NOMO-1 treated with DMSO at 0.1 percent for 48 hours (cell line): ENCODE results near the gene ADARB2.
"Not testable (repeated sequence)": the region's sequence is repeated elsewhere in the genome, so short reads cannot be mapped to it uniquely, and the experiment has no call there.

ENCODE experiments used
- DNase-seq: peaks from one replicate; lab custom pipeline; 2025; ENCODE audit not compliant: unreplicated experiment; lab: John Stamatoyannopoulos, UW

ADARB2 gene

GRCh38 chr10:1274111-1274661 is 463.1 kb downstream of the ADARB2 start:
- no peak for DNase-seq

GRCh38 chr10:1273372-1274105 is 463.8 kb downstream of the ADARB2 start:
- no peak for DNase-seq

- DNase-seq = no peak
These were observed 464.6 kb downstream of the ADARB2 start for GRCh38 chr10:1272777-1273161.

GRCh38 chr10:1272079-1272776 is 465.1 kb downstream of the ADARB2 start:
- no peak for DNase-seq

DNA sequence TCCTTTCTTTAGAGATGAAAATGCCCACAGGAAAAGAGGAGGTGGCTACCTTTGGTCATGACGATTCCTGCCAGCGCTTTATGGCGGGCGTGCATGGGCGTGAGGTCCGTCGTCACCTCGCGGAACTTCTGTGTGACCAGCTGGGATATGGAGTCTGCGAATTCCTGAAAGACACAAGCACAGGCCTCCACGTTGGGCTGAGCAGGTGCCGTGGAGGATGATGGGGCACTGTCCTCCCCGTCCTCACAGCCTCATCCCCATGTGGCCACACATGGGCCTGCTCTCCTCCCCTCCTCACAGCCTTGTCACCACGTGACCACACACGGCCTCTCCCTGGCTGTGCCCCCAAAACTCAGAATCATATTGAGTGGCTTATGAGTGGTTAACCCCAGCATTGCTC is 466.4 kb downstream of the ADARB2 start:
- no peak for DNase-seq

DNA sequence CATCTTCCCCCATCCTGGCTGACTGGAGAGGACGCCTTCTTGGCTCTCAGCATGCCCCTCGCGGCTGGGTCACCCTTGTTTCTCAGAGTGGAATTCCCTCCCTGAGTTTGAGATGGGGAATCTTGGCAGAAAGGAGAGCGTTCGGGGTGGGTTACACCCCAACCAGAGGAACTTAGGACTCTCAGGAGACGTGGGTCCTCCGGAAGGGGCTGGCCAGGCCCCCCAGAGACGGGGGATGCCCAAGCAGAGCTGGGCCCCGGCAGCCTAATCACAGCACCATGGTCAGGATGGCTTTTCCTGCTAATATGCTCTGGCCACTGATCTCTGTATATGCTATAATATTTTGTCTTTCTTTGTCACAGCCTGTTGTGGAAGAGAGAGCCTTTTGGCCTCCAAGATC is 466.8 kb downstream of the ADARB2 start:
- DNase-seq = no peak

GRCh38 chr10:1268831-1269230 is 468.5 kb downstream of the ADARB2 start:
- peak; percentile 35 for DNase-seq

DNA sequence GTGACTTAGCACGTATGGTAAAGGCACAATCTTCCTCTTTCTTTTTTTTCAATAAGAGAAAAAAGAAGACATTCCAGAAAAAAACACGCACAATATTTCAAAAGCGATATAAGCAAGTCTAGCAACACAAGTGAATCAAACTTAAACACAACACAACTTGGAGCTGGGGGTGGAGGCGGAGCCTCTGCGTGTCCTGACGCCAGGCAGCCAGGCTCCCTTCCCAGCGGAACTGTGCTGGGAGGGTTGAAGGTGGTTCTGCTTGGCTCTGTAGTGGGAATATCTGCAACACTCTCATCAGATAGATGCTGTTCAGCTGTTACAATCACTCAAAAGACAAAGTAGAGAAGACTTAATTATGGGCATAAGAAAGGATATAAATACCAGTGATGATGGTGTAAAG is 469.8 kb downstream of the ADARB2 start:
- no peak for DNase-seq

- no peak for DNase-seq
These were observed 470.2 kb downstream of the ADARB2 start for GRCh38 chr10:1267148-1267547.

DNA sequence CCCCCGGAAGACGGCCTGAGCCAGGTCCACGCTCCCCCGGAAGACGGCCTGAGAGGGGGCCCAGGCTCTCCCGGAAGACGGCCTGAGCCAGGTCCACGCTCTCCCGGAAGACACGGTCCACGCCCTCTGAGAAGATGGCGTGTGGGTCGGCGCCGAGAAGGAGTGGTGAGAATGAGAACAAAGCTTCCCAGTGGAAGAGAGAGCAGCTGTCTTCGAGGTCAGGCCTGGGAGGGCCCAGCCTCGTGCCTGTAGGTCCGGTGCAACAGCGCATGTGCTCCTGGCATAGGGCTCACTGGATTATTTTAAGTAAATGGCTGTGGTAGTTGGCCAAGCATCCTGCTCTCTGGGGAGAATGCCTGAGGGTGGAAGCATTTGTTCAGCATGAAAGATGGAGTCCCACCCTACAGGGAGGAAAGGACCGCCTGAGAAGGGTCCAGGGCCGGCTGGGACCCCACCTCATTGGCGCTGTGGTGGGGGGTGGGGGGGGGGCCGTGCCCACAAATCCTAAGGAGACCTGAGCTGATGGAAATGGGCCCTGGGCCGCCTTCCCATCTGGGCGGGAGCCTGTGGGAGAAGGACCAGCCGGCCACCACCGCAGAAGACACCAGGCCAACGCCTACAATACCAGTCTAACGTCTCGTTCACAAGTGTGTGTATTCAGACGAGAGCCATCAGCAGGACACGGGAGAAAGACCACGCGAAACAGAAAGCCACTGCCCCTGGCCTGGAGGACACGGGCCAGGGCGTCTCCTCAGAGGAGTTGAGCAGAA is 471.1 kb downstream of the ADARB2 start:
- DNase-seq = no peak

DNA sequence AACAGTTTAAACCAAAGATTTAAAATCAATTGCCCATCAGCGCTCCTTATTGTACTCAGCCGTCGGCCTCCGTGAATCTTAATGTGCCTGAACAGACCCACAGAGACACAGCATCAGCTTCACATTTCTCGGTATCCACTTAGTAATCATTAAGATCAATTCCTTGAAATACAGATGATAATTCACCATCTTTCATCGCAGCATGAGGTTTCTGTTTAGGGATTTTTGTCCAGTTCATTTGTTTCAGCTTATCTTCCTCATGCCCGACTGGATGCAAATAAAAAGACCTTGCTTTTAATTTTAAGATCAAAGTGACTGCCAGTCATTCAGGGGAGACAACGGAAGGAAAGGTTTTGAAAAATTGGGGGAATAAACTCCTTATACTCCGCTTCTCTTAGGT is 473.3 kb downstream of the ADARB2 start:
- DNase-seq = no peak

DNA sequence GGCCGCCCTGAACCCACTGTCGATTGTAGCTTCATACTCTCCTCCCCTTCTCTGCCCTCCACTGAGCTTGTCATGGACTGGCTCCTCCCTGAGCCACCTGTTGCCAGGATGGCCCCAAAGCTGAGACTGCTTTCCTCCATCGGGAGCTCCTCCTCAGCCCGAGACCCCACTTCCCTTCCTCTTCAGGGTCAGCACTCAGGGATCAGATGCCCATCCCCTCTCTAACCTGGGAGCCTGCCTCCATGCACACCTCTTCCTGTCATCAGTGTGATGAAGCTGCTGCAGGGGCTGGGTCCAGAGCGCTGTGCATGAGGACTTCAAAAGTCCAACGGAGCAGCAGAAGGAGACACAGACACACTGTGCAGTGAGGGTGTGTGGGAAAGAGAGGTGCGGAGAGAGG is 480.1 kb downstream of the ADARB2 start:
- no peak for DNase-seq

DNA sequence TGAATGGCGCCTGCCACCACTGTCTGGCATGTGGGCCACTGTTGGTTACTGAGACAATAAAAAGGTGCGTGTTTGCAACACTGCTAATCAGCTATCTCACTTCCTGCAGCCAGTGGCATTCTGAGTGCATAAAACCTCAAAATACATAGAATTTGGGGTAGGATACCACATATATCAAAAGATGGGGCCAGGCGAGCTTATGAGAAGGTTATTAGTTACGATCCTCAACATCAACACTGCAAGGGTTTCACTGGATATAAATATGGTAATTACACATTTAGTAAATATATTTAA is 480.9 kb downstream of the ADARB2 start:
- DNase-seq = no peak

- DNase-seq = no peak
These were observed 481.5 kb downstream of the ADARB2 start for GRCh38 chr10:1255600-1256431.

DNA sequence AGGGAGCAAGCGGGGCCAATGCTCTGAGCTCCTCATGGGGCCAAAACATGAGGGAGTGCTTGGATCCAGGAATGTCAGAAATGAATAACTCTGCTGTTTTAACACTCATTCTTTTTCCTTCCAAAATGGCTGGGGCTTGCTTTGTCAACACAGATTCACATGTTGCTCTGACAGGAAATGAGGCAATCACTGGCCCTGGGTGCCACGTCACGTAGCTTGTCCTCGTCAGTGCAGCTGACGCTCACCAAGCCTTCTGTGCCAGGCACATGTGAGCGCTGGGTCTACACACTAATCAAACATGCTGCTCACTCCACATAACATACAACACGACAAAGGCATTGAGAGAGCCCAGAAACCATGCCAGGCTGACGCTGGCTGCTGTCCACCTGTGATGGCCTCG is 482.2 kb downstream of the ADARB2 start:
- no peak for DNase-seq

DNA sequence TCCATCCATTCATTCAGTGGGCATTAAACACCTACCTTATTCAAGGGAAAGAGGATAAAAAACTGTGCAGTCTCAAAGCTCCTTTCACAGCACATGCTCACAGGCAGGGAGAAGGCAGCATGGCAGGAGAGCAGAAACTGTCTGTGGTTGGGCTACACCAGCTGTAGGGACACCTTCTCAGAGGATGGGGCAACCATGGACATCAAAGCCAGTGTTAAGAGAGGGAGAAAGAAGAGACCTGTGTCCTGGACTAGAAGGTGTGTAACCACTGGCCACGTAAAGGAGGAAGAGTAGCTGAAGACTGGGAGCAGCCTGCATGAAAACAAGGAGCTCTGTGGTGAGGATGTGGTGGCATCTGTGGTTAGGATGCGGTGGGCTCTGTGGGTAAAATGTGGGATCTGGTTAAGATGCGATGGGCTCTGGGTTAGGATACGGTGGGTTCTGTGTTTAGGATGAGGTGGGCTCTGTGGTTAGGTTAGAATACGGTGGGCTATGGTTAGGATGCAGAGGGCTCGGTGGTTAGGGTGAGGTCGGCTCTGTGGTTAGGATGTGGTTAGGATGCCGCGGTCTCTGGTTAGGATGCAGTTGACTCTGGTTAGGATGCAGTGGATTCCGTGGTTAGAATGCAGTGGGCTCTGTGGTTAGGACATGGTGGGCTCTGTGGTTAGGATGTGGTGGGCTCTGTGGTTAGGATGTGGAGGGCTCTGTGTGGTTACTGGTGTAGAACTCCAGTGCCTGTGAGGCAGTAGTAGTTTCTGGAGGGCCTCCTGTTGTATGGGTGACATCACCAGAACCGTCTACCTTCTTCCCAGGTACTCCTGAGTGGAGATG is 483.6 kb downstream of the ADARB2 start:
- no peak for DNase-seq

- no peak for DNase-seq
These were observed 485.6 kb downstream of the ADARB2 start for GRCh38 chr10:1251769-1252168.

DNA sequence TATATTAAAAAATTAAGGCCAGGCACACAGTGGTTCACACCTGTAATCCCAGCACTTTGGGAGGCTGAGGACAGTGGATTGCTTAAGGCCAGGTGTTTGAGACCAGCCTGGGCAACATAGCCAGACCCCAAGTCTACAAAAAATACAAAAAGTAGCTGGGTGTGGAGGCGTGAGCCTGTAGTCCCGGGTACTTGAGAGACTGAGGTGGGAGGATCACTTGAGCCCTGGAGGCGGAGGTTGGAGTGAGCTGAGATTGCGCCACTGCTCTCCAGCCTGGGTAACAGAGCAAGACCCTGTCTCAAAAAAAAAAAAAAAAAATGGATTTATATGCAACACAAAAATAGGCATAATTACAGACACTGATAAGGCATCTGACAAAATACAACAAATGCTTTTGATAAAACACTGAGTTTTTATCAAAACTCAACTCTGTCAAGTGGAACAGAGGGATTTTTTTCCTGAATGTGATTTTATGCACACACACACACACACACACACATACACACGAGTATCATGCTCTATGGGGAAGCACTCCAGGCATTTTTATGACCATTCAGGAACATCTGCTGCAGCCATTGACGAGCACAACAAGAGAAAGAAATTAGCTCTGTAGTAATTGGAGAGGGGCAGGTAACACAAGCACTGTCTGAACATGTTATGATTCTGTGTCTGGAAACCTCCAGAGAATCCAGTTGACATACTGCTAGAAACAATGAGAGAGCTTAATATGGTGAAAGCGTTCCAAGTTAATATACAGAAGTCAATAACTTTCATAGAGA is 488.0 kb downstream of the ADARB2 start:
- no peak for DNase-seq

- not testable (repeated sequence) for DNase-seq
These were observed 489.1 kb downstream of the ADARB2 start for GRCh38 chr10:1248262-1248630.
